ENCODE measurements around the gene IPO11.
"Not testable (repeated sequence)": the region's sequence is repeated elsewhere in the genome, so short reads cannot be mapped to it uniquely, and the experiment has no call there.

IPO11 gene

DNA sequence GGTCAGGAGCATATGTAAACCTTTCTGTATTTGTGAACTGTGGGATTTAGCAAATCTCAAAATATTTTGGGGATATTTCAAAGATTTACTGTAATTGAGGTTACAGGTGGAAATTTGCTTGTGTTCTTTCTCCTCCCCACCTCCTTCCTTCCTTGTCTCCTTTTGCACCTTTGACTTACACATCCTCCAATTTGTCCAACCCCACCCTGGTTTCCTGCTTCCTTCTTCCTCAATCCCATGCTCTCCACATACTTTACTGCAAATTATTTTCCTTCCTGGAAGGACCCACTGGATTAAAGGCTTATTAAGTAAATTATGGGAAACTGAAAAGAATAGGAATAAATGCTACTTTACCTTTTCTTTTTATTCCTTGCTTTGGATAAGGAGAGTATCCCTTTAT, 91.6 kb downstream of the IPO11 start:
- TF ChIP-seq, protein P1, sequence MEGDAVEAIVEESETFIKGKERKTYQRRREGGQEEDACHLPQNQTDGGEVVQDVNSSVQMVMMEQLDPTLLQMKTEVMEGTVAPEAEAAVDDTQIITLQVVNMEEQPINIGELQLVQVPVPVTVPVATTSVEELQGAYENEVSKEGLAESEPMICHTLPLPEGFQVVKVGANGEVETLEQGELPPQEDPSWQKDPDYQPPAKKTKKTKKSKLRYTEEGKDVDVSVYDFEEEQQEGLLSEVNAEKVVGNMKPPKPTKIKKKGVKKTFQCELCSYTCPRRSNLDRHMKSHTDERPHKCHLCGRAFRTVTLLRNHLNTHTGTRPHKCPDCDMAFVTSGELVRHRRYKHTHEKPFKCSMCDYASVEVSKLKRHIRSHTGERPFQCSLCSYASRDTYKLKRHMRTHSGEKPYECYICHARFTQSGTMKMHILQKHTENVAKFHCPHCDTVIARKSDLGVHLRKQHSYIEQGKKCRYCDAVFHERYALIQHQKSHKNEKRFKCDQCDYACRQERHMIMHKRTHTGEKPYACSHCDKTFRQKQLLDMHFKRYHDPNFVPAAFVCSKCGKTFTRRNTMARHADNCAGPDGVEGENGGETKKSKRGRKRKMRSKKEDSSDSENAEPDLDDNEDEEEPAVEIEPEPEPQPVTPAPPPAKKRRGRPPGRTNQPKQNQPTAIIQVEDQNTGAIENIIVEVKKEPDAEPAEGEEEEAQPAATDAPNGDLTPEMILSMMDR (IDR thresholded peaks at IDR 0.05; ENCODE audit: low read depth, low read length) = no peak
- no peak overlapping the region for H3K27ac ChIP-seq
- H3K36me3 ChIP-seq = peaks cover 12% of the 10 kb centered on the region
- H3K27me3 ChIP-seq (ENCODE audit: insufficient read depth, low read depth, severe bottlenecking) = no peaks in the 10 kb centered on the region
- no peak overlapping the region for H3K4me3 ChIP-seq (ENCODE audit: low read depth, low read length)
- no peak for DNase-seq
- no peaks in the 10 kb centered on the region for H3K9me3 ChIP-seq (ENCODE audit: severe bottlenecking)

DNA sequence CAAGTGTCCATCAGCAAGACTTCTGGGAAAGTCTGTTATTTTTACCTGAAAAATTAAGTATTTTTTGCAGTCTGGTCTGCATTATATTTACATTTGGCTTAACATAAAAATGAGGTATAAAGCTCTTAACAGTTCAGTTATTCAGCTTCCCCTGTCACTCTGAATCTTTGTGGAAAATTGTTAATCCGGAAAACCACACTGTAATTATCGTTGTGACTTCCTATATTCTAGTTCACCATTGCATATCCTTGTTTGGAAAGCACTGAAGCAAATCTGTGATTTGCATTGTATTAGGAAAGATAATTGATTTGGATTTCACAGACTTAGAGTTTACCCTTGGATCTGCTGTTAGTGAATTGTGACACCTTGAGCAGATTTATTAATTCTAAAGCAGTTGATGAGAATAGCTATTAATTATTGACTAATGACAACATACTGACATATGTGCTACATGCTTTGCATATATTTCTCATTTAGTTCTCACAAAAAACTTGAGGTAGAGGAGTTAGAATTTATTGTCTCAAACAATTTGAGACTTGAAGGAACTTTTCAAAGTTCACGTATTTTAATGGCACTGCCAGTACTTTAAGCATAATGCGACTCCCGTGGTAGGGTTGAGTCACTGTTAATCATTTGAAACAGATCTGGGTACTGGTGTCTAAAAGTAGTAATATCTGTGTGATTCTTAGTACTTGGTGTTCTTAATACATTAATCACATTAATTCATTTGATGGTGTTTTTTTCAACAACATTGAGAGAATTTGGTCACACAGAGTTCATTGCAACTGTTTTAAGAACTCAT, 94.3 kb downstream of the IPO11 start:
- Histone ChIP-seq H3K4me3 (ENCODE audit: low read depth, low read length) (no peak overlapping the region), H3K27ac (no peak overlapping the region), H3K36me3 (peaks cover 12% of the 10 kb centered on the region), H3K27me3 (ENCODE audit: insufficient read depth, low read depth, severe bottlenecking) (no peaks in the 10 kb centered on the region), H3K9me3 (ENCODE audit: severe bottlenecking) (no peaks in the 10 kb centered on the region)
- TF ChIP-seq, protein P1 (IDR thresholded peaks at IDR 0.05; ENCODE audit: low read depth, low read length) = no peak
- DNase-seq = no peak

DNA sequence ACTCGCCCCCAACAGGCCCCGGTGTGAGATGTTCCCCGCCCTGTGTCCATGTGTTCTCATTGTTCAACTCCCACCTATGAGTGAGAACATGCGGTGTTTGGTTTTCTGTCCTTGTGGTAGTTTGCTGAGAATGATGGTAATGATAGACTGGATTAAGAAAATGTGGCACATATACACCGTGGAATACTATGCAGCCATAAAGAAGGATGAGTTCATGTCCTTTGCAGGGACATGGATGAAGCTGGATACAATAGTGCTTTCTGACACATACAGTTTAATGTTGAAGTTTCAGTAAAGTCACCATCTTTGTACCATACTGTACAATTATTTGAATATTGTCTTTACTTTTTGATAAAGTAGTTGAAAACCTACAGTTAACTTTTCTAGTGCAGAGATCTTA, 96.2 kb downstream of the IPO11 start:
- not testable (repeated sequence) for DNase-seq, H3K27ac ChIP-seq

DNA sequence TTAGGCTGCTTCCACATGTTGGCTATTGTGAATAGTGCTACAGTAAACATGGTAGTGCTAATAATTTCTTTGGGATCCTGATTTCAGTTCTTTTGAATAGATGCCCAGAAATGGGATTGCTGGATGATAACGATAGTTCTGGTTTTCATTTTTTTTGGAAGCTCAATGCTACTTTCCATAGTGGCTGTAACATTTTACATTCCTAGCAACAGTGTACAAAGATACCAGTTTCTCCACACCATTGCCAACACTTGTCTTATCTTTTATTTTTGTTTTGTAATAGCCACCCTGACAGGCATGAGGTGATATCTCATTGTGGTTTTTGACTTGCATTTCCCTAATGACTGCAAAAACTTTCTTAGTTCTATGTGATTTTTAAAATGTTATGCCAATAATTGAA, 97.2 kb downstream of the IPO11 start:
- H3K4me3 ChIP-seq (ENCODE audit: low read depth, low read length) = no peak overlapping the region
- no peak for DNase-seq
- no peak overlapping the region for H3K27ac ChIP-seq
- peaks cover 12% of the 10 kb centered on the region for H3K36me3 ChIP-seq
- no peaks in the 10 kb centered on the region for H3K9me3 ChIP-seq (ENCODE audit: severe bottlenecking)
- TF ChIP-seq, protein P1 (IDR thresholded peaks at IDR 0.05; ENCODE audit: low read depth, low read length) = no peak
- H3K27me3 ChIP-seq (ENCODE audit: insufficient read depth, low read depth, severe bottlenecking) = no peaks in the 10 kb centered on the region

More for the DNA sequence above, 96.2 kb downstream of the IPO11 start:
- not testable (repeated sequence) for H3K9me3 ChIP-seq (ENCODE audit: severe bottlenecking); H3K27me3 ChIP-seq (ENCODE audit: insufficient read depth, low read depth, severe bottlenecking); H3K4me3 ChIP-seq (ENCODE audit: low read depth, low read length)
- H3K36me3 ChIP-seq = peaks cover 12% of the 10 kb centered on the region

DNA sequence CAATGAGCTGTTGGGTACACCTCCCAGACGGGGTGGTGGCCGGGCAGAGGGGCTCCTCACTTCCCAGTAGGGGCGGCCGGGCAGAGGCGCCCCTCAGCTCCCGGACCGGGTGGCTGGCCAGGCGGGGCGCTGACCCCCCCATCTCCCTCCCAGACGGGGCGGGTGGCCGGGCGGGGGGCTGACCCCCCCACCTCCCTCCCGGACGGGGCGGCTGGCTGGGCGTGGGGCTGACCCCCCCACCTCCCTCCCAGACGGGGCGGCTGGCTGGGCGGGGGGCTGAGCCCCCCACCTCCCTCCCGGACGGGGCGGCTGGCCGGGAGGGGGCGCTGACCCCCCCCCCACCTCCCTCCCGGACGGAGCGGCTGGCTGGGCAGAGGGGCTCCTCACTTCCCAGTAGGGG, 100.5 kb downstream of the IPO11 start:
- H3K27ac ChIP-seq; H3K9me3 ChIP-seq (ENCODE audit: severe bottlenecking); H3K4me3 ChIP-seq (ENCODE audit: low read depth, low read length); H3K36me3 ChIP-seq; H3K27me3 ChIP-seq (ENCODE audit: insufficient read depth, low read depth, severe bottlenecking); DNase-seq: not testable (repeated sequence)

DNA sequence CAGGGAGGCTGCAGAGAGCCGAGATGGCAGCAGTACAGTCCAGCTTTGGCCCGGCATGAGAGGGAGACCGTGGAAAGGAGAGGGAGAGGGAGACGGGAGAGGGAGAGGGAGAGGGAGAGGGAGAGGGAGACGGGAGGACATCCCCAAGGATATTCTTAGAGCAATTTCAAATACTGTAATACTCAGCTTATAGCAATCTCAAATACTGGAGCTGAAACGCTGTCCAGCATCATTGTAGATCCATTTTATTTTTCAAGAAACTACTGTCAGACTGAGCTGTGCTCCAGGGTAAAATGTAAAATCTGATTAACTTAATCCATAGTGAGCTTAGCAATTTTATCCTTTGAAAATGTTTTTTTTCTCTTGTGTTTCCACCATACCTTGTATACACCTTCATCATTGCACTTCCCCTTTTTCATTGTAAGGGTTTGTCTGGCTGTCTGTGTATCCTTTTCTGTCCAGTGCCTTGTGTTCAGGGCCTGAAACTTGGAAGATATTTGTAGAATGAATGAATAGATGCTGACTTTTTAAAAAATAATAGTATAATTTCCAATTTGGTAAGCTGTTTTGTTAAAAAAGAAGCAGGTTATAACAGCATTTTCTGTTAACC, 102.1 kb downstream of the IPO11 start:
- no peak for DNase-seq
- Histone ChIP-seq H3K9me3 (ENCODE audit: severe bottlenecking) (no peaks in the 10 kb centered on the region), H3K36me3 (peaks cover 3% of the 10 kb centered on the region; the same call in 1 of the 2 replicates), H3K4me3 (ENCODE audit: low read depth, low read length) (no peak overlapping the region), H3K27me3 (ENCODE audit: insufficient read depth, low read depth, severe bottlenecking) (no peaks in the 10 kb centered on the region), H3K27ac (no peak overlapping the region)
- TF ChIP-seq, protein P1 (IDR thresholded peaks at IDR 0.05; ENCODE audit: low read depth, low read length) = no peak

DNA sequence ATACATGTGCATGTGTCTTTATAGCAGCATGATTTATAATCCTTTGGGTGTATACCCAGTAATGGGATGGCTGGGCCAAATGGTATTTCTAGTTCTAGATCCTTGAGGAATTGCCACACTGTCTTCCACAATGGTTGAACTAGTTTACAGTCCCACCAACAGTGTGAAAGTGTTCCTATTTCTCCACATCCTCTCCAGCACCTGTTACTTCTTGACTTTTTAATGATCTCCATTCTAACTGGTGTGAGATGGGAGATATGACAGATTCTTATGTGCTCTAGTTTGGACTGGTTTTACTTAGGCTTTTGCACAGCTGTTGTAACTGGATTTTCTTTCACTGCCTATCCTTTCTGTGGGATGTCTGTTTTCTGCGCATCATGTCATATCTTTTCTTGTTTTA, 108.2 kb downstream of the IPO11 start:
- H3K27ac ChIP-seq; DNase-seq; H3K36me3 ChIP-seq; H3K4me3 ChIP-seq (ENCODE audit: low read depth, low read length); H3K27me3 ChIP-seq (ENCODE audit: insufficient read depth, low read depth, severe bottlenecking); H3K9me3 ChIP-seq (ENCODE audit: severe bottlenecking): not testable (repeated sequence)
